ENCODE results near the gene ARFIP1.
"Not testable (repeated sequence)": the region's sequence is repeated elsewhere in the genome, so short reads cannot be mapped to it uniquely, and the experiment has no call there.

Gene ARFIP1

DNA sequence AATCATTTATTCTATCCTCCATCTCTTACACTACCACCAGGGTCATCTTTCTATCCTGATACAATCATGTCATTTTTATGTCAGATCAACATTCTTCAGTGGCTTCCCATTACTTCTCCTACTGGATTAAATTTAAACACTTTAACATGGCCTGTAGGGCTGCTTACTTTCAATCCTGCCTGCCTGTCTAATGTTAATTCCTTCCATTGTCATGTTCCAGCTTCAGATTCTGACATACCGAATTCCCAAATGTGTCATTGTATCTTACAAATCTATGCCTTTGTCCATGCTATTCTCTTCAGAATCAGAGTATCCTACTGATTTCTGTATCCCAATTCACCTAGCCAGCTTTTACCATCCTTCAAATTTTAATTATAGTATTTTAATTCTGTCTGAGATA is 106.4 kb downstream of the ARFIP1 start:
- no peak overlapping the region for H3K9ac ChIP-seq
- H3K27me3 ChIP-seq: no peaks in the 10 kb centered on the region
- no peak overlapping the region for H3K4me2 ChIP-seq
- peaks cover 24% of the 10 kb centered on the region for H3K36me3 ChIP-seq
- H3K4me3 ChIP-seq: no peak overlapping the region
- H3K27ac ChIP-seq: no peak overlapping the region
- no peaks in the 10 kb centered on the region for H4K20me1 ChIP-seq
- H3K4me1 ChIP-seq: no peaks in the 10 kb centered on the region
- H3K9me3 ChIP-seq: no peaks in the 10 kb centered on the region
- TF ChIP-seq Cebpa-rat (IDR thresholded peaks at IDR 0.05): no peak

DNA sequence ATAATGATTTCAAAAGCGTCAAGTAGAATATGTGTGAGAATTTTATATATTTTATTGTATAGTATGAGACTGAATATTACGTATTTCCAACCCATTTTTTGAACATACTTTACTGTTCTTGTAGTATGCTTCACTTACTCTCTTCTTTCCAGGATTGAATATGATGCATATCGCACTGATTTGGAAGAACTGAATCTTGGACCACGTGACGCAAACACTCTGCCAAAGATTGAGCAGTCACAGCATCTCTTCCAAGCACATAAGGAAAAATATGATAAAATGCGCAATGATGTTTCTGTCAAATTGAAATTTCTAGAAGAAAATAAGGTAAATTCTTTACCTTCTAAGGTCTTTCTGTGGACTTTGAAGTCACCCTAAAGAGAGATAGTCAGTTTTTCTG is 108.2 kb downstream of the ARFIP1 start:
- Histone ChIP-seq H3K4me2 (no peak overlapping the region), H3K4me3 (no peak overlapping the region), H3K4me1 (no peaks in the 10 kb centered on the region), H3K27ac (no peak overlapping the region), H3K36me3 (peaks cover 28% of the 10 kb centered on the region), H3K27me3 (no peaks in the 10 kb centered on the region), H3K9me3 (no peaks in the 10 kb centered on the region), H4K20me1 (no peaks in the 10 kb centered on the region), H3K9ac (no peak overlapping the region)
- TF ChIP-seq Cebpa-rat (IDR thresholded peaks at IDR 0.05): no peak

DNA sequence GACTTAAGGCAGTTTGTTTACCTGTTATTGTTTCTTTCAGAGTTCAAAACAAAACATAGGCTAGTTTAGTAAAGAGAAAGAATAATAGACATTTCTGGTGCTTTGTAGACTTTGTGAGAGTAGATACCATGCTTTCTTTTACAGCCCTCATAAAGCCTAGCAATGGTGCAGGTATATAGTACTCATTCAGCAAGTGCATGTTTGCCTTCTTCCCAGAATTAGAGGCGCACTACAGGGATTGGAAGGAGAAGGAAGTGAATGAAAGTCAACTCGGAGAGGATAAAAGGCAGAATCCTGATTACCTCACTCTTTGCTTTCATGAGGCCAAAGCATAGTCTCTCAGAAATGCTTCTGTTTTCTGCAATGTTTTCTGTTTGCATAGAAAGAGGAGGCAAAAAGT is 113.2 kb downstream of the ARFIP1 start:
- H3K27ac ChIP-seq: no peak overlapping the region
- peaks cover 38% of the 10 kb centered on the region for H3K36me3 ChIP-seq
- H3K4me1 ChIP-seq: no peaks in the 10 kb centered on the region
- no peak for TF ChIP-seq Cebpa-rat (IDR thresholded peaks at IDR 0.05)
- H3K9ac ChIP-seq: no peak overlapping the region
- H4K20me1 ChIP-seq: no peaks in the 10 kb centered on the region
- H3K9me3 ChIP-seq: no peaks in the 10 kb centered on the region
- no peak overlapping the region for H3K4me3 ChIP-seq
- no peaks in the 10 kb centered on the region for H3K27me3 ChIP-seq
- no peak overlapping the region for H3K4me2 ChIP-seq

DNA sequence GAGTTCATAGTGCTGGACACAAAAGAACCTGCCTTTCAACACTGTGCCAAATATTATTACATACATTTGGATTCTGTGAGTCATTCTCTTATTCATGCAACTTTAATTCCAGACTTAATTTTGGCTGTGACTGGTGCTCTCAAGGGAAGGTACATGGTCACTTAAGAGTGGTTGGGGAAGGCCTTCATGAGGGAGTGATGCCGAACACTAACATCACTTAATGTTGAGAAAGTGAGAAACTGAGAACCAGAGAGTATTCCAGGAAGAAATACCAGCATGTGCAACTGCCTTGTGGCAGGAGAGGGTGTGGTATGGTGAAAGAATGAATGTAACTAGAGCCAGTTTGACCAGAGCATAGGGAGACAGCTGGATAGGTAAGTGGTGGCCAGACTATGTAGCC is 114.9 kb downstream of the ARFIP1 start:
- Histone ChIP-seq H3K27ac (no peak overlapping the region), H3K9ac (no peak overlapping the region)

DNA sequence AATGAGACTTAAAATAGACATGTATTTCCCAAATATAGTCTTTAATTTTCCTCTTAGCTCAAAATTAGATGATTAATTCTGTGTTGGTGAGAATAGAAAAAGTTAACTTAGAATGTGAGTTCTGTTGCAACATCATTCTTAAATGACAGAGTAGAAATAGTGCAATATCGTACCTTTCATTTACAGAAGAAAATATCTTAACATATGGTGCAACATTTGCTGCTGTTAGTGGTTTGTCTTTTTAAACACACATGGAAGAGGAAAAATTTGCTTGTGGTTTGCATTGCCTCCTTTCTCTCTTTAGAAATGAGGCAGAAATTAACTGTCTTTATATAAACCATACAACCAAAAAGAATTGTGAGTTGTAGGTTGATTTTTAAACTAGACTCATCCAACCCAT is 117.1 kb downstream of the ARFIP1 start:
- Histone ChIP-seq H3K4me2 (no peak overlapping the region), H3K9me3 (no peaks in the 10 kb centered on the region), H3K4me1 (no peaks in the 10 kb centered on the region), H3K27ac (no peak overlapping the region), H3K4me3 (no peak overlapping the region), H4K20me1 (no peaks in the 10 kb centered on the region), H3K27me3 (no peaks in the 10 kb centered on the region), H3K9ac (no peak overlapping the region), H3K36me3 (peaks cover 18% of the 10 kb centered on the region; the same call in 1 of the 2 replicates)
- TF ChIP-seq Cebpa-rat (IDR thresholded peaks at IDR 0.05): no peak

More for the DNA sequence above, 114.9 kb downstream of the ARFIP1 start:
- no peaks in the 10 kb centered on the region for H3K27me3 ChIP-seq
- no peaks in the 10 kb centered on the region for H3K4me1 ChIP-seq
- no peak for TF ChIP-seq Cebpa-rat (IDR thresholded peaks at IDR 0.05)
- no peaks in the 10 kb centered on the region for H4K20me1 ChIP-seq
- H3K9me3 ChIP-seq: no peaks in the 10 kb centered on the region
- H3K4me2 ChIP-seq: no peak overlapping the region
- H3K36me3 ChIP-seq: peaks cover 25% of the 10 kb centered on the region; the same call in 1 of the 2 replicates
- H3K4me3 ChIP-seq: no peak overlapping the region

DNA sequence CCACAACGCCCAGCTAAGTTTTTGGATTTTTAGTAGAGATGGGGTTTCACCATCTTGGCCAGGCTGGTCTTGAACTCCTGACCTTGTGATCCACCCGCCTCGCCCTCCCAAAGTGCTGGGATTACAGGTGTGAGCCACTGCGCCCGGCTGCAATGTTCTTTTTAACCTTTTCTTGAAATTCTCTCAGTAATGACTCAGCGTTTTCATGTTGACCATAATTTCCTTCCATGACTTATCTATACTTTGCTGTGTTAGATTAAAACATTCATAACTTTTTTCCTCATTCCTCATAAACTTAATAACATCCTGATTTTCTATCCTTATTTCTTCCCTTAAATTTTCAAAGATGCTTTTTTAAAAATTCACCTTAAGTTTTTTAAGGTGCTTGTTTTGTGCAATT is 118.4 kb downstream of the ARFIP1 start:
- not testable (repeated sequence) for H3K27ac ChIP-seq

DNA sequence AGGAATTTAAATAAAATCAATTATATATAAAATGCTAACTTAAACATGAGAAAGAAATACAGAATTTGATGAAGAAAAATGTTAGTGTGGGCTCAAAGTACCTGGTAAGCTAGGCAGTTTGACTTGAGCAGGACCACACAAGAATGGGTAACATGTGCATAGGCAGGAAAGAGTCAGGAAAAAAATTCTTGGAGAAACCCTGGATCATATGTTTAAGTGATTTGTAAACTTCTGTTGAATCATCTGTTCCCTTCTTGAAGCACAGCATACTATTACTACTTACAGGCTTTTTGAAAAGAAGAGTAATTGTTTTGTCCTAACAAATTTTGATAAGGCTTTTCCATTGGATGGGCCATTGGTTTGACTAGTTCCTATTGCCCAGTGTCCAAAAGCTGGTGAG is 118.9 kb downstream of the ARFIP1 start:
- no peak for TF ChIP-seq Cebpa-rat (IDR thresholded peaks at IDR 0.05)
- 0 out of 2 replicates have a peak, but pooled peaks cover 17% of the 10 kb centered on the region for H3K36me3 ChIP-seq
- H3K4me3 ChIP-seq: no peak overlapping the region
- no peaks in the 10 kb centered on the region for H3K9me3 ChIP-seq
- H3K9ac ChIP-seq: no peak overlapping the region
- H3K27me3 ChIP-seq: no peaks in the 10 kb centered on the region
- no peak overlapping the region for H3K27ac ChIP-seq
- no peak overlapping the region for H3K4me2 ChIP-seq
- H3K4me1 ChIP-seq: no peaks in the 10 kb centered on the region
- H4K20me1 ChIP-seq: no peaks in the 10 kb centered on the region

More for the DNA sequence above, 118.4 kb downstream of the ARFIP1 start:
- not testable (repeated sequence) for H3K27me3 ChIP-seq, H3K4me2 ChIP-seq, H3K9ac ChIP-seq, H3K9me3 ChIP-seq, H4K20me1 ChIP-seq, H3K4me1 ChIP-seq, H3K4me3 ChIP-seq
- H3K36me3 ChIP-seq: 0 out of 2 replicates have a peak, but pooled peaks cover 17% of the 10 kb centered on the region

DNA sequence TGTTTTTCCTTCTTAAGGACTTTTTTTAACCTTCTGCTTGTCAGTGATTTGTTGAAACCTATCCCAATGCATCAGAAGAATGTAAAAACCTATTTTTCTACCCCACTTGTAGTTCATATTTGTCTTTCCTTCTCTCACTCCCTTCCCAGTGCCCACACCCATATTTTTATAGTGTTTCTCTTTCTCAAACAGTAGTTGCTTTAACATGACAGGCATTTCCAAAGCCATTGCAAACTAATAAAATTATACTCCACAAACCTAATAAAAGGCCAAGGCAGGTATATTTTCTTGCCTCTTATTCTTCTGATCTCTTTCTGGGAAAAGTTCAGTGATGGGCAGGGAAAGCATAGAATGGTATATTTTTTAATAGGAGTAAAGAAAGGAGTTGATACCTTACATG is 120.6 kb downstream of the ARFIP1 start:
- no peaks in the 10 kb centered on the region for H4K20me1 ChIP-seq
- H3K9ac ChIP-seq: no peak overlapping the region
- TF ChIP-seq Cebpa-rat (IDR thresholded peaks at IDR 0.05): no peak
- H3K9me3 ChIP-seq: no peaks in the 10 kb centered on the region
- no peaks in the 10 kb centered on the region for H3K27me3 ChIP-seq
- no peaks in the 10 kb centered on the region for H3K4me1 ChIP-seq
- no peak overlapping the region for H3K27ac ChIP-seq
- 0 out of 2 replicates have a peak, but pooled peaks cover 14% of the 10 kb centered on the region for H3K36me3 ChIP-seq
- H3K4me2 ChIP-seq: no peak overlapping the region
- no peak overlapping the region for H3K4me3 ChIP-seq

DNA sequence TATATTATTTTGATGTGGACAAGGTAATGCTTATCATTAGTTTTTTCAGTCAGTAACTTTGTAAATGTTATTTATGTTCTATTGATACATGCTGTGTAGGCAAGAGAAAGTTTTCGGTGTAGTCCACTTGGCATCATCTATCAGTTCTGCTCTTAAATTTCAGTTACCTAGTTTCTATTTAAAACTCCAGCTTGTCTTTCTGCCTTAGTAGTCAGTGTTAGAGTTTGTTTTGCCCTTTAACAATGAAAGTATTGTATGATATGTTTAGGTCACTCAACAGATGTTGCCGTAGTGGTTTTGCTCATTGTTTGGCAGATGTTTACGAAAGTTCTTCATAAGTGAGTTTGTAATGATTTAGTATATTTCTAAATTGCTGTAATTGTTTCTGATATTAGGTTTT is 121.5 kb downstream of the ARFIP1 start:
- Histone ChIP-seq H3K4me3 (no peak overlapping the region), H4K20me1 (no peaks in the 10 kb centered on the region), H3K27me3 (no peaks in the 10 kb centered on the region), H3K27ac (no peak overlapping the region), H3K4me1 (no peaks in the 10 kb centered on the region), H3K9me3 (no peaks in the 10 kb centered on the region), H3K36me3 (0 out of 2 replicates have a peak, but pooled peaks cover 7% of the 10 kb centered on the region), H3K4me2 (no peak overlapping the region), H3K9ac (no peak overlapping the region)
- no peak for TF ChIP-seq Cebpa-rat (IDR thresholded peaks at IDR 0.05)

DNA sequence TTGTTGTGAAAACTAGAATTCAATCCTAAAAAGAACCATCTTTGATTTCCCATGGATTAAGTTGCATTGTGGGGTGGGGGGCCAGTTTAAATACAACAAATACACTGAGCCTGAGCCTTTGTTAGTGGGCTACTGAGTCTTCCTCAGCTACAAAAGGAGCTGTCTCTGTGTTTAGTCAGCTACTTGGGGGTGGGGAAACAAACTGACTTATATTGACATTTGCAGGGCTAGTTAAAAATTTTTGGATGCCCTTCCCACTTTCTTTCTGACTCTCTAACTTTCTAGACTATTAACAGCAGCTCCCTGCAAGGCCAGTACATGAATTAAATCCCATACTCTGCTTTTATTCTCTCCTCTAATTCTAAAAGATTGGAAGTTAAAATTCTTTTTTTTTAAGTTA is 123.9 kb downstream of the ARFIP1 start:
- Histone ChIP-seq H3K27me3 (no peaks in the 10 kb centered on the region), H3K4me2 (no peak overlapping the region), H3K9ac (no peak overlapping the region), H3K4me3 (no peak overlapping the region), H3K36me3 (peaks cover 8% of the 10 kb centered on the region; the same call in 1 of the 2 replicates), H4K20me1 (no peaks in the 10 kb centered on the region), H3K27ac (no peak overlapping the region), H3K4me1 (no peaks in the 10 kb centered on the region), H3K9me3 (no peaks in the 10 kb centered on the region)
- TF ChIP-seq Cebpa-rat (IDR thresholded peaks at IDR 0.05): no peak

DNA sequence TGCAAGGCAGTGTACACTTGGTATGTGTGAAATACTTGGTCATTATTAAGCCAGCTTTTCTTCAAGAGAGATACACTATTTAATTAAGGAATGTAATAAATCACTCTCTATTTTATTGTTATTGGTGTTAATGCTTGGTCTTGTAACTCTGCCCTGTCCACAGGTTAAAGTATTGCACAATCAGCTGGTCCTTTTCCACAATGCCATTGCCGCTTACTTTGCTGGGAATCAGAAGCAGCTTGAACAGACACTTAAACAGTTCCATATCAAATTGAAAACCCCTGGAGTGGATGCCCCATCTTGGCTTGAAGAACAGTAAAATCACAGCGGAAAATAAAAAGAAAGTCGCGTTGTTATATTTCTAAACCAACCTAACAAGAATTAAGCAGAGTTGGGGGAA is 130.1 kb downstream of the ARFIP1 start:
- peaks cover 4% of the 10 kb centered on the region; the same call in 1 of the 2 replicates for H3K36me3 ChIP-seq
- H3K9ac ChIP-seq: no peak overlapping the region
- H3K4me2 ChIP-seq: no peak overlapping the region
- H3K4me3 ChIP-seq: no peak overlapping the region
- H3K4me1 ChIP-seq: no peaks in the 10 kb centered on the region
- no peak overlapping the region for H3K27ac ChIP-seq
- no peaks in the 10 kb centered on the region for H3K27me3 ChIP-seq
- TF ChIP-seq Cebpa-rat (IDR thresholded peaks at IDR 0.05): peak; percentile 71; the same call in 1 of the 2 replicates
- no peaks in the 10 kb centered on the region for H3K9me3 ChIP-seq
- no peaks in the 10 kb centered on the region for H4K20me1 ChIP-seq
